Measurements from ENCODE around the gene ANXA10.
"Not testable (repeated sequence)": the region's sequence is repeated elsewhere in the genome, so short reads cannot be mapped to it uniquely, and the experiment has no call there.

DNA sequence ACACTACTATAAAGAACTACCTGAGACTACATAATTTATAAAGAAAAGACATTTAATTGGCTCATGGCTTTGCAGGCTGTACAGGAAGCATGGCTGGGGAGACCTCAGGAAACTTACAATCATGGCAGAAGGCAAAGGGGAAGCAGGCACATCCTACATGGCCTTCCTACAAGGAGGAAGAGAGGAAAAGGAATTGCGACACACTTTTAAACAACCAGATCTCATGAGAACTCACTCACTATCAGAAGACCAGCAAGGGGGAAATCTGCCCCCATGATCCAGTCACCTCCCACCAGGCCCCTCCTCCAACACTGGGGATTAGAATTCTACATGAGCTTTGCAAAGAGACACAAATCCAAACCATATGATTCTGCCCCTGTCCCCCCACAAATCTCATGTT, 43.5 kb downstream of the ANXA10 start:
- TF ChIP-seq ESRRA (CRISPR knock-in tag; IDR thresholded peaks at IDR 0.05; ENCODE audit: borderline replicate concordance); TEAD4 (CRISPR knock-in tag; IDR thresholded peaks at IDR 0.05); GABPB1 (CRISPR knock-in tag; IDR thresholded peaks at IDR 0.05); RELA (CRISPR knock-in tag; IDR thresholded peaks at IDR 0.05; ENCODE audit: borderline replicate concordance): not testable (repeated sequence)
- TF ChIP-seq, protein P1, sequence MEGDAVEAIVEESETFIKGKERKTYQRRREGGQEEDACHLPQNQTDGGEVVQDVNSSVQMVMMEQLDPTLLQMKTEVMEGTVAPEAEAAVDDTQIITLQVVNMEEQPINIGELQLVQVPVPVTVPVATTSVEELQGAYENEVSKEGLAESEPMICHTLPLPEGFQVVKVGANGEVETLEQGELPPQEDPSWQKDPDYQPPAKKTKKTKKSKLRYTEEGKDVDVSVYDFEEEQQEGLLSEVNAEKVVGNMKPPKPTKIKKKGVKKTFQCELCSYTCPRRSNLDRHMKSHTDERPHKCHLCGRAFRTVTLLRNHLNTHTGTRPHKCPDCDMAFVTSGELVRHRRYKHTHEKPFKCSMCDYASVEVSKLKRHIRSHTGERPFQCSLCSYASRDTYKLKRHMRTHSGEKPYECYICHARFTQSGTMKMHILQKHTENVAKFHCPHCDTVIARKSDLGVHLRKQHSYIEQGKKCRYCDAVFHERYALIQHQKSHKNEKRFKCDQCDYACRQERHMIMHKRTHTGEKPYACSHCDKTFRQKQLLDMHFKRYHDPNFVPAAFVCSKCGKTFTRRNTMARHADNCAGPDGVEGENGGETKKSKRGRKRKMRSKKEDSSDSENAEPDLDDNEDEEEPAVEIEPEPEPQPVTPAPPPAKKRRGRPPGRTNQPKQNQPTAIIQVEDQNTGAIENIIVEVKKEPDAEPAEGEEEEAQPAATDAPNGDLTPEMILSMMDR (IDR thresholded peaks at IDR 0.05), result not testable (repeated sequence)
- TF ChIP-seq, protein P2, sequence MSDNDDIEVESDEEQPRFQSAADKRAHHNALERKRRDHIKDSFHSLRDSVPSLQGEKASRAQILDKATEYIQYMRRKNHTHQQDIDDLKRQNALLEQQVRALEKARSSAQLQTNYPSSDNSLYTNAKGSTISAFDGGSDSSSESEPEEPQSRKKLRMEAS (CRISPR knock-in tag; IDR thresholded peaks at IDR 0.05), result not testable (repeated sequence)
- TF ChIP-seq, protein P3, sequence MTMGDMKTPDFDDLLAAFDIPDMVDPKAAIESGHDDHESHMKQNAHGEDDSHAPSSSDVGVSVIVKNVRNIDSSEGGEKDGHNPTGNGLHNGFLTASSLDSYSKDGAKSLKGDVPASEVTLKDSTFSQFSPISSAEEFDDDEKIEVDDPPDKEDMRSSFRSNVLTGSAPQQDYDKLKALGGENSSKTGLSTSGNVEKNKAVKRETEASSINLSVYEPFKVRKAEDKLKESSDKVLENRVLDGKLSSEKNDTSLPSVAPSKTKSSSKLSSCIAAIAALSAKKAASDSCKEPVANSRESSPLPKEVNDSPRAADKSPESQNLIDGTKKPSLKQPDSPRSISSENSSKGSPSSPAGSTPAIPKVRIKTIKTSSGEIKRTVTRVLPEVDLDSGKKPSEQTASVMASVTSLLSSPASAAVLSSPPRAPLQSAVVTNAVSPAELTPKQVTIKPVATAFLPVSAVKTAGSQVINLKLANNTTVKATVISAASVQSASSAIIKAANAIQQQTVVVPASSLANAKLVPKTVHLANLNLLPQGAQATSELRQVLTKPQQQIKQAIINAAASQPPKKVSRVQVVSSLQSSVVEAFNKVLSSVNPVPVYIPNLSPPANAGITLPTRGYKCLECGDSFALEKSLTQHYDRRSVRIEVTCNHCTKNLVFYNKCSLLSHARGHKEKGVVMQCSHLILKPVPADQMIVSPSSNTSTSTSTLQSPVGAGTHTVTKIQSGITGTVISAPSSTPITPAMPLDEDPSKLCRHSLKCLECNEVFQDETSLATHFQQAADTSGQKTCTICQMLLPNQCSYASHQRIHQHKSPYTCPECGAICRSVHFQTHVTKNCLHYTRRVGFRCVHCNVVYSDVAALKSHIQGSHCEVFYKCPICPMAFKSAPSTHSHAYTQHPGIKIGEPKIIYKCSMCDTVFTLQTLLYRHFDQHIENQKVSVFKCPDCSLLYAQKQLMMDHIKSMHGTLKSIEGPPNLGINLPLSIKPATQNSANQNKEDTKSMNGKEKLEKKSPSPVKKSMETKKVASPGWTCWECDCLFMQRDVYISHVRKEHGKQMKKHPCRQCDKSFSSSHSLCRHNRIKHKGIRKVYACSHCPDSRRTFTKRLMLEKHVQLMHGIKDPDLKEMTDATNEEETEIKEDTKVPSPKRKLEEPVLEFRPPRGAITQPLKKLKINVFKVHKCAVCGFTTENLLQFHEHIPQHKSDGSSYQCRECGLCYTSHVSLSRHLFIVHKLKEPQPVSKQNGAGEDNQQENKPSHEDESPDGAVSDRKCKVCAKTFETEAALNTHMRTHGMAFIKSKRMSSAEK (CRISPR knock-in tag; IDR thresholded peaks at IDR 0.05; ENCODE audit: borderline replicate concordance), result not testable (repeated sequence)
- TF ChIP-seq, protein P4, sequence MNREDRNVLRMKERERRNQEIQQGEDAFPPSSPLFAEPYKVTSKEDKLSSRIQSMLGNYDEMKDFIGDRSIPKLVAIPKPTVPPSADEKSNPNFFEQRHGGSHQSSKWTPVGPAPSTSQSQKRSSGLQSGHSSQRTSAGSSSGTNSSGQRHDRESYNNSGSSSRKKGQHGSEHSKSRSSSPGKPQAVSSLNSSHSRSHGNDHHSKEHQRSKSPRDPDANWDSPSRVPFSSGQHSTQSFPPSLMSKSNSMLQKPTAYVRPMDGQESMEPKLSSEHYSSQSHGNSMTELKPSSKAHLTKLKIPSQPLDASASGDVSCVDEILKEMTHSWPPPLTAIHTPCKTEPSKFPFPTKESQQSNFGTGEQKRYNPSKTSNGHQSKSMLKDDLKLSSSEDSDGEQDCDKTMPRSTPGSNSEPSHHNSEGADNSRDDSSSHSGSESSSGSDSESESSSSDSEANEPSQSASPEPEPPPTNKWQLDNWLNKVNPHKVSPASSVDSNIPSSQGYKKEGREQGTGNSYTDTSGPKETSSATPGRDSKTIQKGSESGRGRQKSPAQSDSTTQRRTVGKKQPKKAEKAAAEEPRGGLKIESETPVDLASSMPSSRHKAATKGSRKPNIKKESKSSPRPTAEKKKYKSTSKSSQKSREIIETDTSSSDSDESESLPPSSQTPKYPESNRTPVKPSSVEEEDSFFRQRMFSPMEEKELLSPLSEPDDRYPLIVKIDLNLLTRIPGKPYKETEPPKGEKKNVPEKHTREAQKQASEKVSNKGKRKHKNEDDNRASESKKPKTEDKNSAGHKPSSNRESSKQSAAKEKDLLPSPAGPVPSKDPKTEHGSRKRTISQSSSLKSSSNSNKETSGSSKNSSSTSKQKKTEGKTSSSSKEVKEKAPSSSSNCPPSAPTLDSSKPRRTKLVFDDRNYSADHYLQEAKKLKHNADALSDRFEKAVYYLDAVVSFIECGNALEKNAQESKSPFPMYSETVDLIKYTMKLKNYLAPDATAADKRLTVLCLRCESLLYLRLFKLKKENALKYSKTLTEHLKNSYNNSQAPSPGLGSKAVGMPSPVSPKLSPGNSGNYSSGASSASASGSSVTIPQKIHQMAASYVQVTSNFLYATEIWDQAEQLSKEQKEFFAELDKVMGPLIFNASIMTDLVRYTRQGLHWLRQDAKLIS (CRISPR knock-in tag; IDR thresholded peaks at IDR 0.05; ENCODE audit: borderline replicate concordance), result not testable (repeated sequence)
- TF ChIP-seq, protein P5, sequence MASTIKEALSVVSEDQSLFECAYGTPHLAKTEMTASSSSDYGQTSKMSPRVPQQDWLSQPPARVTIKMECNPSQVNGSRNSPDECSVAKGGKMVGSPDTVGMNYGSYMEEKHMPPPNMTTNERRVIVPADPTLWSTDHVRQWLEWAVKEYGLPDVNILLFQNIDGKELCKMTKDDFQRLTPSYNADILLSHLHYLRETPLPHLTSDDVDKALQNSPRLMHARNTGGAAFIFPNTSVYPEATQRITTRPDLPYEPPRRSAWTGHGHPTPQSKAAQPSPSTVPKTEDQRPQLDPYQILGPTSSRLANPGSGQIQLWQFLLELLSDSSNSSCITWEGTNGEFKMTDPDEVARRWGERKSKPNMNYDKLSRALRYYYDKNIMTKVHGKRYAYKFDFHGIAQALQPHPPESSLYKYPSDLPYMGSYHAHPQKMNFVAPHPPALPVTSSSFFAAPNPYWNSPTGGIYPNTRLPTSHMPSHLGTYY (CRISPR knock-in tag; IDR thresholded peaks at IDR 0.05), result not testable (repeated sequence)
- TF ChIP-seq, protein P6, sequence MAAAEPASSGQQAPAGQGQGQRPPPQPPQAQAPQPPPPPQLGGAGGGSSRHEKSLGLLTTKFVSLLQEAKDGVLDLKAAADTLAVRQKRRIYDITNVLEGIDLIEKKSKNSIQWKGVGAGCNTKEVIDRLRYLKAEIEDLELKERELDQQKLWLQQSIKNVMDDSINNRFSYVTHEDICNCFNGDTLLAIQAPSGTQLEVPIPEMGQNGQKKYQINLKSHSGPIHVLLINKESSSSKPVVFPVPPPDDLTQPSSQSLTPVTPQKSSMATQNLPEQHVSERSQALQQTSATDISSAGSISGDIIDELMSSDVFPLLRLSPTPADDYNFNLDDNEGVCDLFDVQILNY (CRISPR knock-in tag; IDR thresholded peaks at IDR 0.05), result not testable (repeated sequence)
- TF ChIP-seq, protein P7, sequence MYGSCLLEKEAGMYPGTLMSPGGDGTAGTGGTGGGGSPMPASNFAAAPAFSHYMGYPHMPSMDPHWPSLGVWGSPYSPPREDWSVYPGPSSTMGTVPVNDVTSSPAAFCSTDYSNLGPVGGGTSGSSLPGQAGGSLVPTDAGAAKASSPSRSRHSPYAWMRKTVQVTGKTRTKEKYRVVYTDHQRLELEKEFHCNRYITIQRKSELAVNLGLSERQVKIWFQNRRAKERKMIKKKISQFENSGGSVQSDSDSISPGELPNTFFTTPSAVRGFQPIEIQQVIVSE (CRISPR knock-in tag; IDR thresholded peaks at IDR 0.05; ENCODE audit: borderline replicate concordance), result not testable (repeated sequence)
- TF ChIP-seq, protein P8, sequence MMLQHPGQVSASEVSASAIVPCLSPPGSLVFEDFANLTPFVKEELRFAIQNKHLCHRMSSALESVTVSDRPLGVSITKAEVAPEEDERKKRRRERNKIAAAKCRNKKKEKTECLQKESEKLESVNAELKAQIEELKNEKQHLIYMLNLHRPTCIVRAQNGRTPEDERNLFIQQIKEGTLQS (CRISPR knock-in tag; conservative IDR thresholded peaks at IDR 0.05), result not testable (repeated sequence)
- TF ChIP-seq, protein P9, sequence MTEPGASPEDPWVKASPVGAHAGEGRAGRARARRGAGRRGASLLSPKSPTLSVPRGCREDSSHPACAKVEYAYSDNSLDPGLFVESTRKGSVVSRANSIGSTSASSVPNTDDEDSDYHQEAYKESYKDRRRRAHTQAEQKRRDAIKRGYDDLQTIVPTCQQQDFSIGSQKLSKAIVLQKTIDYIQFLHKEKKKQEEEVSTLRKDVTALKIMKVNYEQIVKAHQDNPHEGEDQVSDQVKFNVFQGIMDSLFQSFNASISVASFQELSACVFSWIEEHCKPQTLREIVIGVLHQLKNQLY (CRISPR knock-in tag; IDR thresholded peaks at IDR 0.05), result not testable (repeated sequence)
- TF ChIP-seq, protein P10, sequence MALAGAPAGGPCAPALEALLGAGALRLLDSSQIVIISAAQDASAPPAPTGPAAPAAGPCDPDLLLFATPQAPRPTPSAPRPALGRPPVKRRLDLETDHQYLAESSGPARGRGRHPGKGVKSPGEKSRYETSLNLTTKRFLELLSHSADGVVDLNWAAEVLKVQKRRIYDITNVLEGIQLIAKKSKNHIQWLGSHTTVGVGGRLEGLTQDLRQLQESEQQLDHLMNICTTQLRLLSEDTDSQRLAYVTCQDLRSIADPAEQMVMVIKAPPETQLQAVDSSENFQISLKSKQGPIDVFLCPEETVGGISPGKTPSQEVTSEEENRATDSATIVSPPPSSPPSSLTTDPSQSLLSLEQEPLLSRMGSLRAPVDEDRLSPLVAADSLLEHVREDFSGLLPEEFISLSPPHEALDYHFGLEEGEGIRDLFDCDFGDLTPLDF (CRISPR knock-in tag; IDR thresholded peaks at IDR 0.05), result not testable (repeated sequence)

Data from WTC11 (cell line).